HepG2 (cell line): ENCODE results near the gene MAP1B. TPM values are rescaled to one million over a fixed set of nuclear protein-coding genes. Genes with fewer than 3 reads are reported as not detected.

Experiments used
- ATAC-seq: fragments of 200-7000 bp; cut with Tn5 transposase; 3 replicates; pipeline ENCODE4 v1.9.1; 2020; ENCODE audit warnings: mild to moderate bottlenecking, moderate library complexity
- BruUV-seq: library from RNA; stranded (reverse); fragments of 400-500 nt; replicated peaks from 2 replicates; lab custom pipeline; 2021; lab: Mats Ljungman, UMichigan
- CTCF ChIA-PET: fragments of 300-600 bp; formaldehyde crosslinking; extraction: SDS; loops from one replicate; lab custom pipeline; 2021; ENCODE audit warnings: low total read pairs, inconsistent platforms, low intra/inter-chr PET ratio; lab: Yijun Ruan, JAX
- POLR2A ChIA-PET: fragments of 350-600 bp; sonication (Branson Sonifier 250); formaldehyde crosslinking; loops from one replicate; lab custom pipeline; 2020; ENCODE audit warnings: antibody characterized with exemption, inconsistent platforms; lab: Yijun Ruan, JAX
- DNase-seq: peaks from one replicate; pipeline ENCODE4 v3.0.0-alpha.2; 2015; ENCODE audit warnings: low spot score
- FAIRE-seq: peaks from 3 replicates; lab custom pipeline; 2011; peaks lifted over from hg19 to GRCh38; lab: Jason Lieb, UNC
- H2AFZ ChIP-seq: one replicate; pipeline ENCODE4 v1.6.1; 2011; ENCODE audit warnings: low read length, inconsistent platforms
- H3K27ac ChIP-seq: fragments of 300-600 bp; 3 replicates; pipeline ENCODE4 v1.8.0; 2011; ENCODE audit warnings: mixed run types, mild to moderate bottlenecking, mixed read lengths, low read length, inconsistent platforms; ENCODE audit not compliant: insufficient read depth; ENCODE audit errors: extremely low read length
- H3K27me3 ChIP-seq, 2 experiments: fragments of 200-600 bp in 1 of 2; 2 replicates in 1 of 2; 3 replicates in 1 of 2; pipeline versions ENCODE4 v1.6.0 to v1.8.0; 2011; ENCODE audit warnings: low read length in 2 of 2, mild to moderate bottlenecking in 2 of 2, moderate library complexity in 2 of 2, inconsistent platforms in 1 of 2; ENCODE audit not compliant: insufficient read depth in 2 of 2, control insufficient read depth in 1 of 2
- H3K36me3 ChIP-seq, 2 experiments: fragments of 200-600 bp in 1 of 2; replicated peaks in 1 of 2; 2 replicates in 1 of 2; 3 replicates in 1 of 2; pipeline versions ENCODE4 v1.5.1 to v1.8.0; 2011; ENCODE audit warnings: low read length in 2 of 2, inconsistent platforms in 1 of 2; ENCODE audit not compliant: insufficient read depth in 2 of 2, control insufficient read depth in 1 of 2
- H3K4me1 ChIP-seq: 2 replicates; pipeline ENCODE4 v1.5.1; 2012; ENCODE audit warnings: low read length, inconsistent platforms; ENCODE audit not compliant: insufficient read depth
- H3K4me2 ChIP-seq: 2 replicates; pipeline ENCODE4 v1.6.0; 2011; ENCODE audit warnings: low read depth, low read length, inconsistent platforms
- H3K4me3 ChIP-seq, 3 experiments: fragments of 200-600 bp in 1 of 3; sonication (generic), shearing (Covaris generic) in 1 of 3; replicated peaks in 1 of 3; 2 replicates each; pipeline ENCODE4 v1.5.1; 2011 to 2016; ENCODE audit warnings: low read length in 3 of 3, inconsistent platforms in 2 of 3, low read depth in 2 of 3, mild to moderate bottlenecking in 2 of 3, control low read depth in 1 of 3, mixed read lengths in 1 of 3; ENCODE audit not compliant: insufficient read depth in 1 of 3
- H3K79me2 ChIP-seq: one replicate; pipeline ENCODE4 v1.6.1; 2011; ENCODE audit warnings: low read length, inconsistent platforms; ENCODE audit not compliant: insufficient read depth
- H3K9ac ChIP-seq: 2 replicates; pipeline ENCODE4 v1.6.0; 2011; ENCODE audit warnings: mild to moderate bottlenecking, low read depth, low read length, inconsistent platforms; ENCODE audit not compliant: insufficient read depth
- H3K9me3 ChIP-seq: 2 replicates; pipeline ENCODE4 v1.5.1; 2012; ENCODE audit warnings: mild to moderate bottlenecking, low read length
- H4K20me1 ChIP-seq: 2 replicates; pipeline ENCODE4 v1.6.0; 2011; ENCODE audit warnings: inconsistent platforms, mild to moderate bottlenecking, low read length, moderate library complexity; ENCODE audit not compliant: insufficient read depth
- ARHGAP35 ChIP-seq: sonication (generic); formaldehyde crosslinking; IDR thresholded peaks from 2 replicates; pipeline ENCODE4 v1.9.0; 2022; ENCODE audit warnings: mild to moderate bottlenecking, inconsistent platforms, moderate library complexity, missing genetic modification reagents, borderline replicate concordance
- ARNT ChIP-seq: fragments of 450-650 bp; IDR thresholded peaks from 2 replicates; pipeline ENCODE4 v1.6.1; 2017
- ARNT2 ChIP-seq: sonication (generic); formaldehyde crosslinking; IDR thresholded peaks from 2 replicates; pipeline ENCODE4 v1.8.0; 2022; ENCODE audit warnings: mild to moderate bottlenecking, low read depth, missing genetic modification reagents, moderate library complexity
- EED ChIP-seq: sonication (generic); formaldehyde crosslinking; IDR thresholded peaks from 2 replicates; pipeline ENCODE4 v1.5.0; 2020; ENCODE audit warnings: mild to moderate bottlenecking, missing genetic modification reagents
- HDAC6 ChIP-seq: fragments of 200-600 bp; sonication (generic); IDR thresholded peaks from 2 replicates; pipeline ENCODE4 v1.7.0; 2017; ENCODE audit warnings: mild to moderate bottlenecking, antibody characterized with exemption, low read length, low read depth
- JARID2 ChIP-seq: sonication (generic); formaldehyde crosslinking; IDR thresholded peaks from 2 replicates; pipeline ENCODE4 v1.8.1; 2023; ENCODE audit warnings: missing genetic modification reagents, inconsistent platforms; ENCODE audit not compliant: insufficient replicate concordance
- KLF12 ChIP-seq: sonication (generic); formaldehyde crosslinking; IDR thresholded peaks from 2 replicates; pipeline ENCODE4 v1.4.0; 2020; ENCODE audit warnings: missing genetic modification reagents, borderline replicate concordance
- MYNN ChIP-seq: sonication (generic); formaldehyde crosslinking; IDR thresholded peaks from 2 replicates; pipeline ENCODE4 v1.4.0; 2020; ENCODE audit warnings: mild to moderate bottlenecking, low read depth, missing genetic modification reagents
- NPAS2 ChIP-seq: sonication (generic); formaldehyde crosslinking; IDR thresholded peaks from 2 replicates; pipeline ENCODE4 v1.8.0; 2022; ENCODE audit warnings: mild to moderate bottlenecking, missing genetic modification reagents, borderline replicate concordance
- NRL ChIP-seq: sonication (generic); formaldehyde crosslinking; IDR thresholded peaks from 2 replicates; pipeline ENCODE4 v1.5.0; 2020; ENCODE audit warnings: missing genetic modification reagents, mild to moderate bottlenecking, moderate library complexity, borderline replicate concordance
- SIX1 ChIP-seq: sonication (generic); formaldehyde crosslinking; IDR thresholded peaks from 2 replicates; pipeline ENCODE4 v1.4.0; 2020; ENCODE audit warnings: missing genetic modification reagents, borderline replicate concordance
- TARDBP ChIP-seq: sonication (generic); formaldehyde crosslinking; IDR thresholded peaks from 2 replicates; pipeline ENCODE4 v1.8.0; 2022; ENCODE audit warnings: mild to moderate bottlenecking, missing genetic modification reagents
- ZBTB7A ChIP-seq: sonication (generic); formaldehyde crosslinking; IDR thresholded peaks from 2 replicates; pipeline ENCODE4 v1.8.0; 2022; ENCODE audit warnings: mild to moderate bottlenecking, missing genetic modification reagents
- ZEB1 ChIP-seq: IDR thresholded peaks from 2 replicates; pipeline ENCODE4 v1.6.1; 2012; ENCODE audit warnings: mild to moderate bottlenecking, low read depth, inconsistent platforms; ENCODE audit not compliant: insufficient replicate concordance
- ZNF570 ChIP-seq: sonication (generic); formaldehyde crosslinking; IDR thresholded peaks from 2 replicates; pipeline ENCODE4 v1.4.0; 2020; ENCODE audit warnings: mild to moderate bottlenecking, missing genetic modification reagents, borderline replicate concordance
- ZNF598 ChIP-seq: sonication (generic); formaldehyde crosslinking; IDR thresholded peaks from 2 replicates; pipeline ENCODE4 v1.5.1; 2020; ENCODE audit warnings: mild to moderate bottlenecking, missing genetic modification reagents, borderline replicate concordance
- ZNF772 ChIP-seq: sonication (generic); formaldehyde crosslinking; IDR thresholded peaks from 2 replicates; pipeline ENCODE4 v1.5.0; 2020; ENCODE audit warnings: mild to moderate bottlenecking, missing genetic modification reagents
- WGBS: methylation state at CpG from one replicate; pipeline ENCODE4 v1.1.6; 2017; ENCODE audit warnings: low lambda C conversion rate; 5-methylcytosine and 5-hydroxymethylcytosine counted together
- in situ Hi-C: cut with HindIII; loops from 2 replicates; pipeline ENCODE4 v1.10.0; 2017; ENCODE audit warnings: low pct_unique_long_range_greater_than_20kb; ENCODE audit not compliant: extremely low pct_ligation_motif_present
- intact Hi-C: fragments of 100-400 bp; cut with micrococcal nuclease; formaldehyde crosslinking; loops from one replicate; pipeline ENCODE4 v1.10.0; 2022; ENCODE audit not compliant: unreplicated experiment
- polyA plus RNA-seq, 8 experiments: library from polyadenylated mRNA; depleted of rRNA in 3 of 8; stranded (reverse) in 7 of 8; unstranded in 1 of 8; fragments of >200 nt; fragmentation: Illumina TruSeq in 4 of 8; extraction: Trizol in 4 of 8; gene quantifications; 2 replicates each; pipeline versions ENCODE4 v1.2.1 to v1.2.3, GENCODE V29; 2011 to 2016; ENCODE audit warnings: low read depth in 4 of 8, missing spikeins in 1 of 8, mixed read lengths in 1 of 8; ENCODE audit not compliant: insufficient read depth in 1 of 8
- total RNA-seq, 5 experiments: library from RNA; depleted of rRNA; stranded (reverse); fragments of >200 nt; fragmentation: Illumina TruSeq; extraction: Trizol; gene quantifications; 2 replicates each; pipeline ENCODE4 v1.2.3, GENCODE V29; 2016; ENCODE audit warnings: low read depth in 1 of 5
- TF ChIP-seq, protein P1 (sequence below): sonication (generic); formaldehyde crosslinking; IDR thresholded peaks from 2 replicates; pipeline ENCODE4 v1.8.0; 2022; ENCODE audit warnings: missing genetic modification reagents, low read depth, mild to moderate bottlenecking, borderline replicate concordance
- TF ChIP-seq, protein P2 (sequence below): sonication (generic); formaldehyde crosslinking; IDR thresholded peaks from 2 replicates; pipeline ENCODE4 v1.5.1; 2020; ENCODE audit warnings: mild to moderate bottlenecking, missing genetic modification reagents, moderate library complexity

The MAP1B gene
- total and polyA plus RNA-seq, 2 of the 13 experiments (the other 11 are each of a cell fraction or from before 2014, with no cell fraction given), result 3.3 to 6.2 TPM

DNA sequence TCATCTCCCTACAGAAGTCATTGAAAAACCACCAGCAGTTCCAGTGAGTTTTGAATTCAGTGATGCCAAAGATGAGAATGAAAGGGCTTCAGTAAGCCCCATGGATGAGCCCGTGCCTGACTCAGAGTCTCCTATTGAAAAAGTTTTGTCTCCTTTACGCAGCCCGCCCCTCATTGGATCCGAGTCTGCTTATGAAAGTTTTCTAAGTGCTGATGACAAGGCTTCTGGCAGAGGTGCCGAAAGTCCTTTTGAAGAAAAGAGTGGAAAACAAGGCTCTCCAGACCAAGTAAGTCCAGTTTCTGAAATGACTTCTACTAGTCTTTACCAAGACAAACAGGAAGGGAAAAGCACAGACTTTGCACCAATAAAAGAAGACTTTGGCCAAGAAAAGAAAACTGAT is 90.1 kb downstream of the MAP1B start:
- TF ChIP-seq NPAS2, result no peak
- no peak for TF ChIP-seq ARHGAP35 (CRISPR knock-in tag)
- no peak for TF ChIP-seq TARDBP (CRISPR knock-in tag)
- no peak for TF ChIP-seq KLF12
- no peak for TF ChIP-seq EED (CRISPR knock-in tag)
- no peak for TF ChIP-seq ZNF598 (CRISPR knock-in tag)
- no peak for TF ChIP-seq JARID2 (CRISPR knock-in tag)
- no peak for TF ChIP-seq ARNT
- no peak for TF ChIP-seq NRL (CRISPR knock-in tag)
- TF ChIP-seq, all 625 proteins: peak for 0
- H3K9me3 ChIP-seq, result no peaks in the 10 kb centered on the region
- H3K36me3 ChIP-seq, result 0 out of 5 replicates have a peak, but pooled peaks cover 0 to 4% of the 10 kb centered on the region in 2 experiments
- H3K9ac ChIP-seq, result no peak overlapping the region
- H3K27ac ChIP-seq, result no peak overlapping the region
- H3K27me3 ChIP-seq, result no peaks in the 10 kb centered on the region
- CTCF ChIA-PET, result no interaction called here
- FAIRE-seq (no peak), ATAC-seq (no peak), DNase-seq (no peak)
- H3K79me2 ChIP-seq, result no peaks in the 10 kb centered on the region
- no peak overlapping the region for H2AFZ ChIP-seq
- in situ Hi-C loops, result no loop called here
- POLR2A ChIA-PET, result no interaction called here
- no peaks in the 10 kb centered on the region for H4K20me1 ChIP-seq
- intact Hi-C loops, result loop anchor here (2.0 kb wide), 1 partner anchor 49 kb away; no protein-coding TSS in a partner anchor
- no peaks in the 10 kb centered on the region for H3K4me1 ChIP-seq
- 95% methylated on average over 5 of the region's 5 CpGs for WGBS
- H3K4me3 ChIP-seq, result no peak overlapping the region
- H3K4me2 ChIP-seq, result no peak overlapping the region
- no TSS peak for BruUV-seq

DNA sequence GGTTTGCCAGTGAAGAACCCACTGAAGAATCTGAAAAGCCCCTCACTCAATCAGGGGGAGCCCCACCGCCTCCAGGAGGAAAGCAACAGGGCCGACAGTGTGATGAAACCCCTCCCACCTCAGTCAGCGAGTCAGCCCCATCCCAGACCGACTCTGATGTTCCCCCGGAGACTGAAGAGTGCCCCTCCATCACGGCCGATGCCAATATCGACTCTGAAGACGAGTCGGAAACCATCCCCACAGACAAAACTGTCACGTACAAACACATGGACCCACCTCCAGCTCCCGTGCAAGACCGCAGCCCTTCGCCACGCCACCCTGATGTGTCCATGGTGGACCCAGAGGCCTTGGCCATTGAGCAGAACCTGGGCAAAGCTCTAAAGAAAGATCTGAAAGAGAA is 92.4 kb downstream of the MAP1B start:
- in situ Hi-C loops, result no loop called here
- CTCF ChIA-PET, result no interaction called here
- WGBS, result 85% methylated on average over 15 of the region's 15 CpGs
- TF ChIP-seq HDAC6 (no peak), ZEB1 (no peak), ARNT2 (CRISPR knock-in tag) (no peak), NRL (CRISPR knock-in tag) (no peak), ZNF570 (CRISPR knock-in tag) (no peak), SIX1 (no peak), ZBTB7A (CRISPR knock-in tag) (no peak), ZNF772 (CRISPR knock-in tag) (no peak), ARNT (no peak), MYNN (CRISPR knock-in tag) (no peak)
- TF ChIP-seq, protein P1, sequence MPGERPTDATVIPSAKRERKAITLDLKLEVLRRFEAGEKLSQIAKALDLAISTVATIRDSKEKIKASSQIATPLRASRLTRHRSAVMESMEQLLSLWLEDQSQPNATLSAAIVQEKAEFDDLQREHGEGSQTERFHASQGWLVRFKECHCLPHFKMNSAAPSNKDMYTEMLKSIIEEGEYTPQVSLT (CRISPR knock-in tag), result no peak
- TF ChIP-seq, protein P2, sequence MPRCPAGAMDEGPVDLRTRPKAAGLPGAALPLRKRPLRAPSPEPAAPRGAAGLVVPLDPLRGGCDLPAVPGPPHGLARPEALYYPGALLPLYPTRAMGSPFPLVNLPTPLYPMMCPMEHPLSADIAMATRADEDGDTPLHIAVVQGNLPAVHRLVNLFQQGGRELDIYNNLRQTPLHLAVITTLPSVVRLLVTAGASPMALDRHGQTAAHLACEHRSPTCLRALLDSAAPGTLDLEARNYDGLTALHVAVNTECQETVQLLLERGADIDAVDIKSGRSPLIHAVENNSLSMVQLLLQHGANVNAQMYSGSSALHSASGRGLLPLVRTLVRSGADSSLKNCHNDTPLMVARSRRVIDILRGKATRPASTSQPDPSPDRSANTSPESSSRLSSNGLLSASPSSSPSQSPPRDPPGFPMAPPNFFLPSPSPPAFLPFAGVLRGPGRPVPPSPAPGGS (CRISPR knock-in tag), result no peak

More for the DNA sequence above, 92.4 kb downstream of the MAP1B start:
- Histone ChIP-seq H3K9me3 (no peaks in the 10 kb centered on the region), H3K79me2 (no peaks in the 10 kb centered on the region), H4K20me1 (no peaks in the 10 kb centered on the region), H3K4me3 (no peak overlapping the region), H2AFZ (no peak overlapping the region), H3K27ac (no peak overlapping the region), H3K4me2 (no peak overlapping the region), H3K27me3 (no peaks in the 10 kb centered on the region), H3K36me3 (0 out of 5 replicates have a peak, but pooled peaks cover 0 to 6% of the 10 kb centered on the region in 2 experiments), H3K4me1 (no peaks in the 10 kb centered on the region), H3K9ac (no peak overlapping the region)
- no peak for DNase-seq
- no peak for ATAC-seq
- no TSS peak for BruUV-seq
- POLR2A ChIA-PET, result no interaction called here
- intact Hi-C loops, result no loop called here
- FAIRE-seq, result no peak
